Measurements from ENCODE around the gene BUD31. TPM values are rescaled to one million over a fixed set of nuclear protein-coding genes. Genes with fewer than 3 reads are reported as not detected.
A peak's percentile ranks its signal among the peaks of the same experiment; 100 is the strongest.

BUD31 gene
- total RNA-seq, 4 donors from 2014 or later, result 23.3 to 46.8 (median 28.0) TPM

GRCh38 chr7:99452541-99452940 lies 43.8 kb downstream of the BUD31 start:
- in situ Hi-C loops (cut with MboI; ENCODE audit: low sequenced_read_pairs in 4 of 4), result no loop called here
- TF ChIP-seq CTCF (IDR thresholded peaks at IDR 0.05 in 4 of 5, conservative IDR thresholded peaks at IDR 0.05 in 1 of 5) (no peak), POLR2A (IDR thresholded peaks at IDR 0.05) (no peak)
- H3K27ac ChIP-seq, result no peak overlapping the region

GRCh38 chr7:99453105-99453504 lies 44.3 kb downstream of the BUD31 start:
- intact Hi-C loops (cut with DNase I; ENCODE audit: low total_unique reads), result no loop called here
- DNase-seq (no peak), ATAC-seq (no peak)
- H3K4me3 ChIP-seq, result no peak overlapping the region
- no peaks in the 10 kb centered on the region for H3K27me3 ChIP-seq
- in situ Hi-C loops (cut with MboI; ENCODE audit: low sequenced_read_pairs in 4 of 4), result no loop called here
- TF ChIP-seq CTCF (IDR thresholded peaks at IDR 0.05 in 4 of 5, conservative IDR thresholded peaks at IDR 0.05 in 1 of 5) (no peak), POLR2A (IDR thresholded peaks at IDR 0.05) (no peak)
- H3K4me1 ChIP-seq, result no peaks in the 10 kb centered on the region
- no peak overlapping the region for H3K27ac ChIP-seq
- H3K36me3 ChIP-seq, result peaks cover 7 to 74% of the 10 kb centered on the region in 2 donors
- H3K9me3 ChIP-seq, result no peaks in the 10 kb centered on the region

More at GRCh38 chr7:99452541-99452940, 43.8 kb downstream of the BUD31 start:
- ATAC-seq (no peak), DNase-seq (no peak)
- no peaks in the 10 kb centered on the region for H3K4me1 ChIP-seq
- no peaks in the 10 kb centered on the region for H3K27me3 ChIP-seq
- intact Hi-C loops (cut with DNase I; ENCODE audit: low total_unique reads), result no loop called here
- no peaks in the 10 kb centered on the region for H3K9me3 ChIP-seq
- no peak overlapping the region for H3K4me3 ChIP-seq
- peaks cover 9 to 74% of the 10 kb centered on the region in 2 donors for H3K36me3 ChIP-seq

GRCh38 chr7:99455874-99456273 lies 47.1 kb downstream of the BUD31 start:
- H3K27ac ChIP-seq, result no peak overlapping the region
- H3K27me3 ChIP-seq, result no peaks in the 10 kb centered on the region
- intact Hi-C loops (cut with DNase I; ENCODE audit: low total_unique reads), result no loop called here
- DNase-seq, result no peak
- peaks cover 2 to 67% of the 10 kb centered on the region in 2 donors for H3K36me3 ChIP-seq
- H3K4me1 ChIP-seq, result peaks cover 7 to 14% of the 10 kb centered on the region in 2 donors
- no peak for TF ChIP-seq CTCF (IDR thresholded peaks at IDR 0.05 in 4 of 5, conservative IDR thresholded peaks at IDR 0.05 in 1 of 5)
- TF ChIP-seq POLR2A (IDR thresholded peaks at IDR 0.05), result no peak
- in situ Hi-C loops (cut with MboI; ENCODE audit: low sequenced_read_pairs in 4 of 4), result no loop called here
- H3K4me3 ChIP-seq, result no peak overlapping the region
- no peak for ATAC-seq
- H3K9me3 ChIP-seq, result no peaks in the 10 kb centered on the region

- peaks cover 11 to 17% of the 10 kb centered on the region in 2 donors for H3K4me1 ChIP-seq
- H3K36me3 ChIP-seq, result peaks cover 2 to 63% of the 10 kb centered on the region in 2 donors
- H3K27me3 ChIP-seq, result no peaks in the 10 kb centered on the region
- no peak overlapping the region for H3K4me3 ChIP-seq
- TF ChIP-seq CTCF (IDR thresholded peaks at IDR 0.05 in 4 of 5, conservative IDR thresholded peaks at IDR 0.05 in 1 of 5) (no peak), POLR2A (IDR thresholded peaks at IDR 0.05) (no peak)
- intact Hi-C loops (cut with DNase I; ENCODE audit: low total_unique reads) (no loop called here), in situ Hi-C loops (cut with MboI; ENCODE audit: low sequenced_read_pairs in 4 of 4) (no loop called here)
- H3K27ac ChIP-seq, result peak overlapping the region in 1 of 4 donors; percentile 48
- no peaks in the 10 kb centered on the region for H3K9me3 ChIP-seq
- no peak for ATAC-seq
- DNase-seq, result no peak
These were observed 47.5 kb downstream of the BUD31 start for GRCh38 chr7:99456288-99456687.

GRCh38 chr7:99457050-99457649 lies 48.4 kb downstream of the BUD31 start:
- in situ Hi-C loops (cut with MboI; ENCODE audit: low sequenced_read_pairs in 4 of 4) (no loop called here), intact Hi-C loops (cut with DNase I; ENCODE audit: low total_unique reads) (no loop called here)
- DNase-seq (no peak), ATAC-seq (no peak)
- TF ChIP-seq POLR2A (IDR thresholded peaks at IDR 0.05) (no peak), CTCF (IDR thresholded peaks at IDR 0.05 in 4 of 5, conservative IDR thresholded peaks at IDR 0.05 in 1 of 5) (no peak)
- Histone ChIP-seq H3K9me3 (no peaks in the 10 kb centered on the region), H3K4me3 (no peak overlapping the region), H3K27ac (peak overlapping the region in 1 of 4 donors; percentile 48), H3K27me3 (no peaks in the 10 kb centered on the region), H3K36me3 (peaks cover 2 to 62% of the 10 kb centered on the region in 2 donors), H3K4me1 (peaks cover 12 to 17% of the 10 kb centered on the region in 2 donors)
